Retina (tissue), 1 donor: ENCODE data around the gene OR2Y1.
"Not testable (repeated sequence)": the region's sequence is repeated elsewhere in the genome, so short reads cannot be mapped to it uniquely, and the experiment has no call there.

Experiments
- DNase-seq: peaks from one replicate; pipeline ENCODE4 v3.0.0-alpha.2; 2016

Gene OR2Y1

DNA sequence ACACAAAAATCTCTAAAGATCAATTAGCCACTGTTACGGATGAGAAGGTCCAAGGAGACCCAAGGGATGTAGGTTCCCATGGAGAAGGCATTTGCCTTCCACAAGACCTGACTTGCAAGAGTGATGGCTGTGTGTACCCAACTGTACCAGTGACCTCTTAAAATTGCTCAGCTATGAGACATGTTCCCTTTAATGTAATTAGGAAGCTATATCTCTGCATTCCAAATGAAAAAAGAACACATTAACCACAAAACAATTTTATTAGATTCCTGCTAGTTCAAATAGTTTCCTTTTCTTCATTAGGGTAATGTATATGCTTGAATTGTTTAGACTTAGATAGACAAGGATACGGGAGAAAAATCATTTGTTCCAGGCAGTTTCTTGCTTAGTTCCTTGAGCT lies 3.3 kb downstream of the OR2Y1 start:
- peak; percentile 2 for DNase-seq

DNA sequence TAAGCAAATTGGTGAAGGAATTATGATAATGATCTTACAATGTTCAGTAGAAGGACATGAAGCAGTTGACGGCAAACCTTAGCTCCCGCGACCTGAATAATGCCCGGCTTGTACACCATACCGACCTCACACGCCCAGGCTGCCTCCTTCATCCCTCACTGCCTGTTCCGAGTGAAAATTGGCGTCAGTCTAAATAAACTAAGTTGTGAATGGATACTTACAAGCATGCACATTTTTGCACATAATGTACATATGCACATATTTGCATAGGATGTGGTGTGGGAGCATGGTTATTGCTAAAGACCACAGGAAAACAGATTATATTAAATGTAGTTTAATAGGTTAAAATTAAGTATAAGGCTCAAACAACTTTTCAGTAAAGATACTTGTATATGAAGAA lies 14.9 kb downstream of the OR2Y1 start:
- no peak for DNase-seq

- DNase-seq: no peak
Measured at GRCh38 chr5:180723936-180724335, 15.9 kb downstream of the OR2Y1 start.

DNA sequence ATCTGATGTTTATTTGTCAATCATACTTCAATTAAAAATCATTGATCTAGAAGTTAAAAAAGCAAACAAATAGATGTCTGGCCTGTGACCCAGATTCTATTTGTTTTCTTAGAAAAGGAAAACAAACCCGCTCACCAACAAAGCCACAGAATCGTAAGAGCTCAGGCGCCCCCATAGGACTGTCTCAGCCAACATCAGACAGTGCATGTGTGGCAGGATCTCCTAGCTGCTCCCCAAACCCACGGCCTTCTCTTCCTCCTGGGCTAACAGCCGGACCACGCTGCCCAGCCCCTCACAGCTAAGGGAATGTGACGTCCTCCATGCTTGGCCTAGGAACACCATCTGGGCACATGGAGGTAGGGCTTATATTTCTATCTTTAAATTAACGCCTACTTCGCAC lies 19.4 kb downstream of the OR2Y1 start:
- DNase-seq: no peak

DNA sequence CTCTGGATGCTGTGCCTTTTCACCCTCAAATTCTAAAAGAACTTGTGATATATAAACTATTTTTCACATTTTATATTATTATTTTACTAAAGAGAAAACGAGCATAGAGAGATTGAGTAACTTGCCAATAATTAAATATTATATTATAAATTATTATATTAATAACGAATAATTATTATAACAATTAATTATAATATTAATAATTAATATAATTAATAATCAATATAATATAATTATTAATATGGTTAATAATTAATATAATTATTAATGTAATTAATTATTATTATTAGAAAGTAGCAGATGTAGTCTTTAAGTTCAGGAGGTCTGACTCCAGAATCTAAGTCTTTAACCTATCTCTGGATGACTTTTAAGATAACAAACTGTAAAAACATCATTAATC lies 20.1 kb downstream of the OR2Y1 start:
- no peak for DNase-seq

DNA sequence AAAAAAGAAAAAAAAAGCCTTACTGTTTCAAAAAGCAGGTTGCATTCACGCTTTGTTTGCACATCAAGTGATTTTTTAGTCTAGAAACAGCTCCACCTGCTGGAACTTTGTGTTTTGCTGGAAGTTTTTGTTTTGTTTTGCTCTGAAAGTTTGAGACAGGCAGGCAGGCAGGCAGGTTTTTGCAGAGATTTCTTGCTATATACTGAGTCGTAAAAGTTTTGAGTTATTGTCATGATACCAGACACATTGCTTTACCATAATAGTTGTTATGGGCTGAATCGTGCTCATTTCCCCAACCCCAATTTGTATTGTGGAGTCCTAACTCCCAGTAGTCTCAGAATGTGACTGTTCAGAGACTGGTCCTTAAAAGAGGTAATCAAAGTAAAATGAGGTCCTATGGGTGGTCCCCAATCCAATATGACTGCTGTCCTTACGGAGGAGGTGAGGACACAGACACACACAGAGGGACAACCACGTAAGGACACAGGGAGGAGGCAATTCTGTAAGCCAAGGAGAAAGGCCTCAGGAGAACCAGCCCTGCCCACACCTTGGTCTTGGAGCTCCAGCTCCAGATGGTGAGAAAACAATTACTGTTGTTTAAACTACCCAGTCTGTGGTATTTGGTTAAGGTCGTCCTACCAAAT lies 20.9 kb downstream of the OR2Y1 start:
- DNase-seq: peak; percentile 31

- DNase-seq: no peak
Measured at GRCh38 chr5:180717989-180718388, 21.9 kb downstream of the OR2Y1 start.

DNA sequence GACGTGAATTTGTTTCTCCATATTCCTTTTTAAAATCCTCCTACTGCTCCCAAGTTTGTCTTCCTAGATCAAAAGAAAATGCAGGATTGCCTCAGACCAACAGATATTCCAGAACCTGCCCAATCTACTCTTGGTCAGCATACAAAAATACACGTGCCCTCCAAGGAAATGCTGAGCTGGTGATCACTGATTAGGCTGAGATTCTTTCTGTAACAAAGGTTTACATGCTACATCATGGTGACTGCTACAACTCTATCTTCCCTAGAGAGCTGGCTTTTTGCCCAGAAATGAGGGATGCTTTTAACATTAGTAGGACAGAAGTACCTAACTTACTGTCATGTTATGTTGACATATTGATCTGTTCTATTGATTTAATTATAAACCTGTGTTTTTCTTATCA lies 35.5 kb downstream of the OR2Y1 start:
- no peak for DNase-seq

GRCh38 chr5:180703912-180704311 lies 35.9 kb downstream of the OR2Y1 start:
- no peak for DNase-seq

DNA sequence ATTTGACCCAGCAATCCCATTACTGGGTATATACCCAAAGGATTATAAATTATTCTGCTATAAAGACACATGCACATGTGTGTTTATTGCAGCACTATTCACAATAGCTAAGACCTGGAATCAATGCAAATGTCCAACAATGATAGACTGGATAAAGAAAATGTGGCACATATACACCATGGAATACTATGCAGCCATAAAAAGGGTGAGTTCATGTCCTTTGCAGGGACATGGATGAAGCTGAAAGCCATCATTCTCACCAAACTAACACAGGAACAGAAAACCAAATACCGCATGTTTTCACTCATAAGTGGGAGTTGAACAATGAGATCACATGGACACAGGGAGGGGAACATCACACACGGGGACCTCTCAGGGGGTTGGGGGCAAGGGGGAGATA lies 36.5 kb downstream of the OR2Y1 start:
- DNase-seq: not testable (repeated sequence)

DNA sequence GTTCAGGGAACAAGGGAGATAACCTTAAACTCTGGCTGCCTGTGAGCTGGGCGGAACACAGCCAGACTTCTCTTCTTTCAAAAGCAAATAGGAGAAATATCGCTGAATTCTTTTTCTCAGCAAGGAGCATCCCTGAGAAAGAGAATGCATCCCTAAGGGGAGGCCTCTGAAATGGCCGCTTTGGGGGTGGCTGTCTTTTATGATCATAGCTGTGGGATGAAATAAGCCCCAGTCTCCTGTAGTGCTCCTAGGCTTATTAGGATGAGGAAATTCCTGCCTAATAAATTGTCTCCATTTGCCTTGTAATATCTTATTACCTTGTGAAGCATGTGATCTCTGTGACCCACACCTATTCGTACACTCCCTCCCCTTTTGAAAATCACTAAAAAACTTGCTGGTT lies 39.4 kb downstream of the OR2Y1 start:
- DNase-seq: not testable (repeated sequence)

GRCh38 chr5:180699042-180699441 lies 40.8 kb downstream of the OR2Y1 start:
- DNase-seq: no peak

- no peak for DNase-seq
Measured at GRCh38 chr5:180696116-180696515, 43.7 kb downstream of the OR2Y1 start.

DNA sequence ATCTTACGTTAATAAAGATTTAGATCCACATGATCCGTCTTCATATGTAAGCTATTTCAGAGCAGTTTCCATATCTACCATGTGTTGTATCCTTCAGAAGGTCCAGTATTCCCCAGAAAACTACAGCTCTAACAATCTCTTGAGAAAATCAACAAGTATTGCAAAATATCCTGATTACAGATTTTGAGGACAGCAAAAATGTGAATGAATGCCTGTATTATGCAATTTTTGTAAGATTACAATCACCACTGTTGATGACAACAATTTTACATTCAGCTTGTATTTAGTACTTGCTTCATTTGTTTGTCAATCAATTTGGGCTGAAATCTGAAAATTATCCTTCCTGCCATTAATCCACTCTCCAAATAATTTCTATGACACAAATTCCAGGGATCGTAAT lies 47.4 kb downstream of the OR2Y1 start:
- no peak for DNase-seq

DNA sequence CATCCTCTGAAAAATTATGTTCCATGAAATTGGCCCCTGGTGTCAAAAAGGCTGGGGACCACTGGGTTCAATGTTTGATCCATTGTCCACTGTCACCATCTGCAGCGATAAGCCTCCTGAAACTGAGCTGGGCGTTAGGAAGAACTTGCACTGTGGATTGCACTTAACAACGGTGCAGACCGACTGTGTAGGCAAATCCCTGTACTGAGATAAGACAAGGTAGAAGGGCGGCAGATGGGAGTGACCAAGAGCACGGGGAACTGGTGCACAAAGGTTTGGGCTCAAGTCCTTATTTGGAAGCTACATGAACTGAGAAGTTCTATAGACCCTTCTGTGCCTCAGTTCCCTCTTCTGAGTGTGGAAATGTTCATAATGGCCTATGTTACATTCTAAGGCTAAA lies 48.8 kb downstream of the OR2Y1 start:
- no peak for DNase-seq

GRCh38 chr5:180690562-180690961 lies 49.3 kb downstream of the OR2Y1 start:
- peak; percentile 53 for DNase-seq

DNA sequence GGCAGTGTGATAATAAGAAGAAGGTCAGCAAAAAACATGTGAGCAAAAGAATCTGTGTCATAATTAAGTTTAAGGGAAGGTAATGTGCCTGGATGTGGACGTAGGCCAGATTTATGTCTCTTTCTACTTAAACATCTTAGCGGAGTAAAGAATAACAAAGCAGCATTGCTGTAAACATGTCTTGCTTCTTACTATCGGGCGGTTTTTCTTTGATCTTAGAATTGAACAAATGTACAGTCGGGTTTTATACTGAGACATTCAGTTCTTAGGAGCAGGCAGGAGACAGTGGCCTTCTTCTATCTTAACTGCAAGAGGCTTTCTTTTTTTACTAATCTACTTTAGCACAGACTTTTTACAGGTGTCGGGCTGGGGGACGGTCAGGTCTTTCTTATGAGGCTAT lies 50.1 kb downstream of the OR2Y1 start:
- no peak for DNase-seq
